Urinary bladder (tissue), 4 donors: ENCODE results near the gene UGT1A4. TPM values are rescaled to one million over a fixed set of nuclear protein-coding genes. Genes with fewer than 3 reads are reported as not detected.

Source experiments
- DNase-seq: peaks from one replicate; pipeline ENCODE4 v3.0.0-alpha.2; 2015; ENCODE audit errors: extremely low spot score
- H3K27ac ChIP-seq: one replicate; pipeline ENCODE4 v1.5.1; 2013; ENCODE audit warnings: low read depth, mild to moderate bottlenecking, moderate library complexity
- H3K36me3 ChIP-seq: one replicate; pipeline ENCODE4 v1.6.1; 2013; ENCODE audit warnings: mild to moderate bottlenecking, moderate library complexity; ENCODE audit not compliant: insufficient read depth
- H3K4me1 ChIP-seq: one replicate; pipeline ENCODE4 v1.6.1; 2013; ENCODE audit warnings: mild to moderate bottlenecking, moderate library complexity; ENCODE audit not compliant: insufficient read depth
- H3K4me3 ChIP-seq: one replicate; pipeline ENCODE4 v1.5.1; 2013; ENCODE audit warnings: low read depth, low read length
- WGBS: extraction: QIAGEN DNeasy Blood & Tissue Kit; methylation state at CpG from one replicate; pipeline ENCODE4 v1.1.7; 2013; 5-methylcytosine and 5-hydroxymethylcytosine counted together
- polyA plus RNA-seq: library from polyadenylated mRNA; stranded (reverse); fragments of 200-250 nt; gene quantifications from one replicate; pipeline ENCODE4 v1.2.3, GENCODE V29; 2013
- total RNA-seq: library from RNA; depleted of rRNA; stranded (reverse); fragments of >200 nt; gene quantifications from one replicate; pipeline ENCODE4 v1.2.3, GENCODE V29; 2014
- donor health status: healthy with polysubstance abuse.
- donor health status: healthy.

Gene UGT1A4
- total and polyA plus RNA-seq, 2 donors: 1.1 to 1.2 TPM

GRCh38 chr2:233769260-233769659, 50.7 kb downstream of the UGT1A4 start:
- no peak overlapping the region for H3K4me3 ChIP-seq
- no peaks in the 10 kb centered on the region for H3K4me1 ChIP-seq
- H3K27ac ChIP-seq: no peak overlapping the region
- no peaks in the 10 kb centered on the region for H3K36me3 ChIP-seq
- no peak for DNase-seq
- WGBS: 92% methylated on average over 9 of the region's 9 CpGs

GRCh38 chr2:233772153-233772552, 53.6 kb downstream of the UGT1A4 start:
- Histone ChIP-seq H3K27ac (no peak overlapping the region), H3K36me3 (no peaks in the 10 kb centered on the region), H3K4me1 (no peaks in the 10 kb centered on the region), H3K4me3 (no peak overlapping the region)
- no peak for DNase-seq
- 90% methylated on average over 16 of the region's 16 CpGs for WGBS

GRCh38 chr2:233772583-233772982, 54.0 kb downstream of the UGT1A4 start:
- WGBS: 66% methylated on average over 5 of the region's 5 CpGs
- Histone ChIP-seq H3K36me3 (no peaks in the 10 kb centered on the region), H3K4me3 (no peak overlapping the region), H3K27ac (no peak overlapping the region), H3K4me1 (no peaks in the 10 kb centered on the region)
- DNase-seq: no peak

GRCh38 chr2:233773854-233774253, 55.3 kb downstream of the UGT1A4 start:
- Histone ChIP-seq H3K36me3 (no peaks in the 10 kb centered on the region), H3K4me3 (no peak overlapping the region), H3K27ac (no peak overlapping the region), H3K4me1 (no peaks in the 10 kb centered on the region)
- DNase-seq: no peak
- 91% methylated on average over 5 of the region's 5 CpGs for WGBS

- H3K4me3 ChIP-seq: no peak overlapping the region
- no peak for DNase-seq
- 91% methylated on average over 6 of the region's 6 CpGs for WGBS
- H3K36me3 ChIP-seq: no peaks in the 10 kb centered on the region
- H3K27ac ChIP-seq: no peak overlapping the region
- no peaks in the 10 kb centered on the region for H3K4me1 ChIP-seq
Observed at GRCh38 chr2:233775414-233775813, 56.9 kb downstream of the UGT1A4 start.

GRCh38 chr2:233778030-233778429, 59.5 kb downstream of the UGT1A4 start, which contains the start of gene MROH2A:
TSS of gene MROH2A (plus strand) at chr2:233778330. CDS start at chr2:233779359, 1,029 bp downstream.
- WGBS: 85% methylated on average over 2 of the region's 2 CpGs
- no peak for DNase-seq
- Histone ChIP-seq H3K27ac (no peak within 1 kb of the TSS), H3K36me3 (no peaks in the 10 kb centered on the region), H3K4me1 (no peaks in the 10 kb centered on the region), H3K4me3 (no peak within 1 kb of the TSS)

GRCh38 chr2:233779722-233780121, 61.2 kb downstream of the UGT1A4 start:
- Histone ChIP-seq H3K4me3 (no peak overlapping the region), H3K36me3 (no peaks in the 10 kb centered on the region), H3K4me1 (no peaks in the 10 kb centered on the region), H3K27ac (no peak overlapping the region)
- 92% methylated on average over 4 of the region's 4 CpGs for WGBS
- no peak for DNase-seq

- 89% methylated on average over 4 of the region's 4 CpGs for WGBS
- Histone ChIP-seq H3K4me1 (no peaks in the 10 kb centered on the region), H3K36me3 (no peaks in the 10 kb centered on the region), H3K4me3 (no peak overlapping the region), H3K27ac (no peak overlapping the region)
- no peak for DNase-seq
Observed at GRCh38 chr2:233780771-233781170, 62.2 kb downstream of the UGT1A4 start.

- 87% methylated on average over 7 of the region's 7 CpGs for WGBS
Observed at GRCh38 chr2:233789554-233789953, 71.0 kb downstream of the UGT1A4 start.

GRCh38 chr2:233791151-233791882, 72.8 kb downstream of the UGT1A4 start:
- no peaks in the 10 kb centered on the region for H3K4me1 ChIP-seq
- WGBS: 79% methylated on average over 18 of the region's 18 CpGs
- H3K27ac ChIP-seq: no peak overlapping the region
- no peak for DNase-seq
- no peaks in the 10 kb centered on the region for H3K36me3 ChIP-seq
- H3K4me3 ChIP-seq: no peak overlapping the region

More at GRCh38 chr2:233789554-233789953, 71.0 kb downstream of the UGT1A4 start:
- no peaks in the 10 kb centered on the region for H3K4me1 ChIP-seq
- no peak overlapping the region for H3K4me3 ChIP-seq
- no peak overlapping the region for H3K27ac ChIP-seq
- no peaks in the 10 kb centered on the region for H3K36me3 ChIP-seq
- DNase-seq: no peak

GRCh38 chr2:233791883-233792329, 73.4 kb downstream of the UGT1A4 start:
- no peak overlapping the region for H3K4me3 ChIP-seq
- no peak for DNase-seq
- no peaks in the 10 kb centered on the region for H3K36me3 ChIP-seq
- 71% methylated on average over 9 of the region's 9 CpGs for WGBS
- H3K27ac ChIP-seq: no peak overlapping the region
- H3K4me1 ChIP-seq: no peaks in the 10 kb centered on the region

- Histone ChIP-seq H3K4me3 (no peak overlapping the region), H3K36me3 (no peaks in the 10 kb centered on the region), H3K27ac (no peak overlapping the region), H3K4me1 (no peaks in the 10 kb centered on the region)
- 91% methylated on average over 7 of the region's 7 CpGs for WGBS
- DNase-seq: no peak
Observed at GRCh38 chr2:233792720-233793119, 74.2 kb downstream of the UGT1A4 start.

- Histone ChIP-seq H3K36me3 (no peaks in the 10 kb centered on the region), H3K4me1 (no peaks in the 10 kb centered on the region), H3K27ac (no peak overlapping the region), H3K4me3 (no peak overlapping the region)
- DNase-seq: no peak
- WGBS: 78% methylated on average over 18 of the region's 18 CpGs
Observed at GRCh38 chr2:233793465-233794127, 75.1 kb downstream of the UGT1A4 start.

GRCh38 chr2:233794128-233794658, 75.7 kb downstream of the UGT1A4 start:
- Histone ChIP-seq H3K27ac (no peak overlapping the region), H3K4me3 (no peak overlapping the region), H3K36me3 (no peaks in the 10 kb centered on the region), H3K4me1 (no peaks in the 10 kb centered on the region)
- 77% methylated on average over 17 of the region's 17 CpGs for WGBS
- DNase-seq: no peak
